HepG2 (cell line): ENCODE results near the gene RABGAP1L.

Source experiments
- EED ChIP-seq: sonication (generic); formaldehyde crosslinking; IDR thresholded peaks from 2 replicates; pipeline ENCODE4 v1.5.0; 2020; ENCODE audit warnings: mild to moderate bottlenecking, missing genetic modification reagents
- FOXA3 ChIP-seq: IDR thresholded peaks from 2 replicates; pipeline ENCODE4 v1.6.1; 2016; ENCODE audit warnings: missing genetic modification reagents, missing compliant biosample characterization
- HDAC6 ChIP-seq: fragments of 200-600 bp; sonication (generic); IDR thresholded peaks from 2 replicates; pipeline ENCODE4 v1.7.0; 2017; ENCODE audit warnings: mild to moderate bottlenecking, antibody characterized with exemption, low read length, low read depth
- JUN ChIP-seq: sonication (generic); formaldehyde crosslinking; IDR thresholded peaks from 2 replicates; pipeline ENCODE4 v1.4.0; 2020; ENCODE audit warnings: mild to moderate bottlenecking, missing genetic modification reagents
- MAZ ChIP-seq, 2 experiments: sonication (generic) in 1 of 2; formaldehyde crosslinking in 1 of 2; IDR thresholded peaks; 2 replicates each; pipeline versions ENCODE4 v1.5.0 to v1.6.1; 2012 to 2020; ENCODE audit warnings: low read depth in 2 of 2, mild to moderate bottlenecking in 2 of 2, borderline replicate concordance in 1 of 2, improper control_type of control experiment in 1 of 2, low read length in 1 of 2, missing genetic modification reagents in 1 of 2, moderate library complexity in 1 of 2
- NBN ChIP-seq: fragments of 450-650 bp; conservative IDR thresholded peaks from 2 replicates; pipeline ENCODE4 v1.6.1; 2017
- NR2C2 ChIP-seq: sonication (generic); formaldehyde crosslinking; IDR thresholded peaks from 2 replicates; pipeline ENCODE4 v1.4.0; 2020; ENCODE audit warnings: missing genetic modification reagents, mild to moderate bottlenecking, moderate library complexity, borderline replicate concordance
- POLR2A ChIP-seq, 2 experiments: IDR thresholded peaks; 2 replicates each; pipeline ENCODE4 v1.6.1; 2011; ENCODE audit warnings: low read depth in 2 of 2, low read length in 2 of 2, mild to moderate bottlenecking in 1 of 2, moderate library complexity in 1 of 2; ENCODE audit not compliant: insufficient read depth in 1 of 2
- ZNF44 ChIP-seq: sonication (generic); formaldehyde crosslinking; IDR thresholded peaks from 2 replicates; pipeline ENCODE4 v1.5.1; 2020; ENCODE audit warnings: mild to moderate bottlenecking, missing genetic modification reagents
- ZNF460 ChIP-seq: sonication (generic); formaldehyde crosslinking; IDR thresholded peaks from 2 replicates; pipeline ENCODE4 v1.5.1; 2020; ENCODE audit warnings: missing genetic modification reagents, mild to moderate bottlenecking, borderline replicate concordance
- TF ChIP-seq, protein P1 (sequence below): sonication (generic); formaldehyde crosslinking; IDR thresholded peaks from 2 replicates; pipeline ENCODE4 v1.4.0; 2020; ENCODE audit warnings: missing genetic modification reagents
- TF ChIP-seq, protein P2 (sequence below): sonication (generic); formaldehyde crosslinking; IDR thresholded peaks from 2 replicates; pipeline ENCODE4 v1.5.0; 2020; ENCODE audit warnings: mild to moderate bottlenecking, missing genetic modification reagents, moderate library complexity
- TF ChIP-seq, protein P3 (sequence below): sonication (generic); formaldehyde crosslinking; IDR thresholded peaks from 2 replicates; pipeline ENCODE4 v1.5.0; 2020; ENCODE audit warnings: missing genetic modification reagents, mild to moderate bottlenecking, borderline replicate concordance
- TF ChIP-seq, protein P4 (sequence below): sonication (generic); formaldehyde crosslinking; IDR thresholded peaks from 2 replicates; pipeline ENCODE4 v1.8.1; 2023; ENCODE audit warnings: mild to moderate bottlenecking, moderate library complexity, missing genetic modification reagents

DNA sequence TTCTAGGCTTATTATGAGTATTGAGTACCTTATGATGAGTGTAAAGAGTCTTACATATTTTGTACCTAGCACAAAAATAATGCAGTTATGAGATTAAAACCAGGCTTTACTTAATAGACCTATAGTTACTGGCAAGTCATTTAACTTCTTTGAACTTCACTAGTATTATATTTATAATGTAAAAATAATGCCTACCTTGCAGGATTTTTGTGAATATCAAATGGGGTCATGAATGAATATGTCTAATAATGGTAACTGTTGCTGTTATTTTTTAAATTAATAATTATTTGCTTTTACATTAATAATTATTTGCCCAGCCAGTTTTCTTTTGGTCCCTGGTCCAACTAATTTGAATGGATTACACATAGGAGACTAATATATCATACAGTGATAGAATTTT, 530.9 kb downstream of the RABGAP1L start:
- TF ChIP-seq, protein P1, sequence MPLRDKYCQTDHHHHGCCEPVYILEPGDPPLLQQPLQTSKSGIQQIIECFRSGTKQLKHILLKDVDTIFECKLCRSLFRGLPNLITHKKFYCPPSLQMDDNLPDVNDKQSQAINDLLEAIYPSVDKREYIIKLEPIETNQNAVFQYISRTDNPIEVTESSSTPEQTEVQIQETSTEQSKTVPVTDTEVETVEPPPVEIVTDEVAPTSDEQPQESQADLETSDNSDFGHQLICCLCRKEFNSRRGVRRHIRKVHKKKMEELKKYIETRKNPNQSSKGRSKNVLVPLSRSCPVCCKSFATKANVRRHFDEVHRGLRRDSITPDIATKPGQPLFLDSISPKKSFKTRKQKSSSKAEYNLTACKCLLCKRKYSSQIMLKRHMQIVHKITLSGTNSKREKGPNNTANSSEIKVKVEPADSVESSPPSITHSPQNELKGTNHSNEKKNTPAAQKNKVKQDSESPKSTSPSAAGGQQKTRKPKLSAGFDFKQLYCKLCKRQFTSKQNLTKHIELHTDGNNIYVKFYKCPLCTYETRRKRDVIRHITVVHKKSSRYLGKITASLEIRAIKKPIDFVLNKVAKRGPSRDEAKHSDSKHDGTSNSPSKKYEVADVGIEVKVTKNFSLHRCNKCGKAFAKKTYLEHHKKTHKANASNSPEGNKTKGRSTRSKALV (CRISPR knock-in tag) = no peak
- TF ChIP-seq, protein P2, sequence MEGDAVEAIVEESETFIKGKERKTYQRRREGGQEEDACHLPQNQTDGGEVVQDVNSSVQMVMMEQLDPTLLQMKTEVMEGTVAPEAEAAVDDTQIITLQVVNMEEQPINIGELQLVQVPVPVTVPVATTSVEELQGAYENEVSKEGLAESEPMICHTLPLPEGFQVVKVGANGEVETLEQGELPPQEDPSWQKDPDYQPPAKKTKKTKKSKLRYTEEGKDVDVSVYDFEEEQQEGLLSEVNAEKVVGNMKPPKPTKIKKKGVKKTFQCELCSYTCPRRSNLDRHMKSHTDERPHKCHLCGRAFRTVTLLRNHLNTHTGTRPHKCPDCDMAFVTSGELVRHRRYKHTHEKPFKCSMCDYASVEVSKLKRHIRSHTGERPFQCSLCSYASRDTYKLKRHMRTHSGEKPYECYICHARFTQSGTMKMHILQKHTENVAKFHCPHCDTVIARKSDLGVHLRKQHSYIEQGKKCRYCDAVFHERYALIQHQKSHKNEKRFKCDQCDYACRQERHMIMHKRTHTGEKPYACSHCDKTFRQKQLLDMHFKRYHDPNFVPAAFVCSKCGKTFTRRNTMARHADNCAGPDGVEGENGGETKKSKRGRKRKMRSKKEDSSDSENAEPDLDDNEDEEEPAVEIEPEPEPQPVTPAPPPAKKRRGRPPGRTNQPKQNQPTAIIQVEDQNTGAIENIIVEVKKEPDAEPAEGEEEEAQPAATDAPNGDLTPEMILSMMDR (CRISPR knock-in tag) = no peak
- TF ChIP-seq NR2C2 (CRISPR knock-in tag) = no peak
- no peak for TF ChIP-seq EED (CRISPR knock-in tag)
- TF ChIP-seq FOXA3 = no peak
- TF ChIP-seq ZNF460 = no peak
- TF ChIP-seq HDAC6 = no peak
- TF ChIP-seq POLR2A (IDR thresholded peaks at IDR 0.05; ENCODE audit: insufficient read depth in 1 of 2, low read depth in 2 of 2, low read length in 2 of 2) = no peak
- TF ChIP-seq, protein P3, sequence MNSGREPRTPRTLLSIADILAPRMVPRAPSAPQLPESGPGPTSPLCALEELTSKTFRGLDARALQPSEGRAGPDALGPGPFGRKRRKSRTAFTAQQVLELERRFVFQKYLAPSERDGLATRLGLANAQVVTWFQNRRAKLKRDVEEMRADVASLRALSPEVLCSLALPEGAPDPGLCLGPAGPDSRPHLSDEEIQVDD (CRISPR knock-in tag) = no peak
- TF ChIP-seq, protein P4, sequence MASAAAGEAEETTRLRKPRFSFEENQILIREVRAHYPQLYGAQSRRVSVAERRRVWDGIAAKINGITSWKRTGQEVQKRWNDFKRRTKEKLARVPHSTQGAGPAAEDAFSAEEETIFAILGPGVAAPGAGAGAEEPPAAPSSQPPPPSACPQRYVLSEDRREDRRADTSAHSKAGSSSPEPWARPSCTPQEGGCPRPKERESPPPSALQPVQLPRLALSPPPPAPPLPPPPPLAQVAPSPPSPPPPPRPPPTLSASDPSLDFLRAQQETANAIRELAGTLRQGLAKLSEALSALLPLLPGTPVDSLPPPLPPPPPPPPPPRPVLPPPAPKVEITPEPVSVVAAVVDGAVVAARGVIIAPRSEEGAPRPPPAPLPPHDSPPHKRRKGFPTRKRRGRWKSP (CRISPR knock-in tag) = no peak
- TF ChIP-seq JUN (CRISPR knock-in tag) = no peak
- TF ChIP-seq ZNF44 (CRISPR knock-in tag) = no peak
- TF ChIP-seq MAZ (IDR thresholded peaks at IDR 0.05; ENCODE audit: borderline replicate concordance, low read depth, low read length) = no peak
- no peak for TF ChIP-seq MAZ (CRISPR knock-in tag; IDR thresholded peaks at IDR 0.05; ENCODE audit: low read depth)
- TF ChIP-seq NBN = no peak
